ENCODE results near the gene BDP1.
"Not testable (repeated sequence)": the region's sequence is repeated elsewhere in the genome, so short reads cannot be mapped to it uniquely, and the experiment has no call there.

Gene BDP1, protein sequence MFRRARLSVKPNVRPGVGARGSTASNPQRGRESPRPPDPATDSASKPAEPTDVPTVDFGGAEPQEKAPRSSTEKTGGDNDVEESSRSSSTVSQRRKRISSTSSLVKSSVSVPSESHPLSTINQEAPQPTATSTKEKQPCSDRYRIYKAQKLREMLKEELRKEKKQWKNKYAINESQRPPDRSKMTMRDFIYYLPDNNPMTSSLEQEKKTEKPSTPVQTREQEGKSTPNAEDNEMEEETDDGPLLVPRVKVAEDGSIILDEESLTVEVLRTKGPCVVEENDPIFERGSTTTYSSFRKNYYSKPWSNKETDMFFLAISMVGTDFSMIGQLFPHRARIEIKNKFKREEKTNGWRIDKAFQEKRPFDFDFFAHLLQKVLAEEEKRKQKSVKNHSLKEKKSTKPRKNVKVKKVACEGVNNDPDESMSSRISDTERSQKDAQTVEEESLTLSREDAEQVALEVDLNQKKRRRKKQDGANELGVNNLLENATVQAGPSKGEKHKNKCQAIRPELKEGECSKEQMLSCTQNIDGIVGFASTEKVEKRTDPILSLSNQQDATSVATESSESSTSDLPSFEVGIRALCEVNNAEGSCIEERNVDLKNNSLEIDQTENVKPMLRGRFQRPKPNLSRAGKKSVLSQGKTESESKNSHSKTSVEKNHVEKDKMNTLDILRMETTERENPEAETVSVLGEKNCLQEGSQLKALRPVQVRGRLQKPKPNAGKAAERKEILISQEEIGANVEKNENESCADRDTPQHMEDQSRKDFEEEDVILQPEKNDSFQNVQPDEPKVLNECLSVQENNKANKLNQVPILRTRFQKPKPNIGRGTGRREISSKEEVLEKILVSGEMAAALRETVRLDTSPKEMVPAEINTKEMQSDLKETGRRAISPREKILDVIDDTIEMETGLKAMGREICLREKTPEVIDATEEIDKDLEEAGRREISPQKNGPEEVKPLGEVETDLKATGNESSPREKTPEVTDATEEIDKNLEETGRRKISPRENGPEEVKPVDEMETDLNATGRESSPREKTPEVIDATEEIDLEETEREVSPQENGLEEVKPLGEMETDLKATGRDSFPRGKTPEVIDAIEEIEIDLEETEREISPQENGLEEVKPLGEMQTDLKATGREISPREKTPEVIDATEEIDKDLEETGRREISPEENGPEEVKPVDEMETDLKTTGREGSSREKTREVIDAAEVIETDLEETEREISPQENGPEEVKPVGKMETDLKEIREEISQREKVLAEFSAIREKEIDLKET (N-terminal part only)

DNA sequence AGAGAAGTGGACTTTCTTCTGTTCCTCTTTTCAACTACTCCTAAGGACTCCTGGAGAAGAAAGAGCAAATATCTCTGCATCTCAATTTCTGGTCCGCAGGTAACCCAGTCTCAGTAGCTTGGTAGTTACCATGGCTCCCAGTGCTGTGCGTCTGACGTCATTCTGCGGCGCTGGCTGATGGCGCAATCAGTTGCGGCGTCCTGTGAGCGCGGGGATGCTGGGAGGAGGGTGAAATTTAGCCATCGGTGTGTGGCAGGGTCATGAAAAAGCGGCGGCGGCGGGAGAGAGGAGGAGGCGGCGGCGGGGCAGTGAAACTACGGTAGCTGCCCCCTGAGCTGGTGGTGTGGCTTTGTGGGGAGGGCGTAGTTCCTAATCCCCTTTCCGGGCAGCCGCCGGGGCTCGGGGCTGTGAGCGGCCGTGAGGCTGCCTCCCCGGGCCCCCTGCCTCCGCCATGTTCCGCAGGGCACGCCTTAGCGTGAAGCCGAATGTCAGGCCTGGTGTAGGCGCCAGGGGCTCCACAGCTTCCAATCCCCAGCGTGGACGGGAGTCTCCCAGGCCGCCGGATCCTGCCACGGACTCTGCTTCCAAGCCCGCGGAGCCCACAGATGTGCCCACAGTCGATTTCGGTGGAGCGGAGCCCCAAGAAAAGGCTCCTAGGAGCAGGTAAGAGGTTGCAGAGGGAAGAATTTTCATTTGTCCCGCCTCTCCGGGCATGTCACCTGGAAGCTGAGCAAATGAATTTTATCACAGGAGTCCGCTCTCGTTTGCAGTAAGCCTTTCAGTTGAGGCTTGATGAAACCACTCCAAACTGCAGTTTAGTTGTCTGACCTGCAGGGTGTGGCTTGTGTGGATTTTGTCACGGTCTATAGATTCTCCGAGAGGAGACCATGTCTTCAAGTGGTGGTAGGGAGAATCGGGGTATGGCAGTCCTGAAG, at the start of gene BDP1:
TSS of gene BDP1 (plus strand) at position 225 of the 935 bp plus-strand sequence. CDS start at position 452, 227 bp downstream.
- TF ChIP-seq POLR2A (IDR thresholded peaks at IDR 0.05; ENCODE audit: low read length) (peak; percentile 82), GATA1 (IDR thresholded peaks at IDR 0.05; ENCODE audit: low read depth, low read length) (no peak)
- DNase-seq: peak; percentile 95 to 97

GRCh38 chr5:71410088-71410487, 45.4 kb upstream of the BDP1 start:
- DNase-seq: not testable (repeated sequence)

DNA sequence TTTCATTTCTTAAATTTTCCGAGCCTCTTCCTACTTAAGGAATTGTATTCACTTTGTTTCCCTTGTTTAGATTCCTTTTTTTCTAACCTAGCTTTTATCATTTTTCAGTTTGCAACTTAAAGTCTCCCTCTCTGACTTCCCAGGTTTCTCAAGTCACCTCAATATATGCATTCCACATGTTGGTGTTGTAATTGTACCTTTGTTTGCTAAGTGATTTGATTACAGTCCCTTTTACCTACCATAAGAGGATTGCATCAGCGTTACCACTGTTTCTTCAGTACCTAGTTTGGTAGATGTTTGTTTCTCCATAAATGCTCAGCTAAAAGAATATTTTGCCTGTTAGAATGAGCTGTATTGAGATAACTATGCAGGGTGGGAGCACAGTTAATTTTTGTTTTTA, 39.8 kb upstream of the BDP1 start:
- DNase-seq: not testable (repeated sequence)

DNA sequence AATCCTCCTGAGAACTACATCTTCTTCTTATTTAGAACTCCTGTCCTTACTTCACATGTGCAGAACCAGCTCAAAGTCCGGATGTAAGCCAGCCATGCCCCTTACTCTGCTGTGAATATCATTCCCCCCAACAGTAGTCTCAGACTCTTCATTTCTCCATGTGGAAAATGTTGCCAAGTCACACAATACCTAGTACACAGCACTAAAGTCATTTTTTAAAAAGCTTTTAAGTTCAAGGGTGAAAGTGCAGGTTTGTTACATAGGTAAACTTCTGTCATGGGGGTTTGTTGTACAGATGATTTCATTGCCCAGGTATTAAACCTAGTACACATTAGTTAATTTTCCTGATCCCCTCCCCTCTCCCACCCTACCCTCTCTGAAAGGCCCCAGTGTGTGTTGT, 37.4 kb upstream of the BDP1 start:
- DNase-seq: not testable (repeated sequence)

DNA sequence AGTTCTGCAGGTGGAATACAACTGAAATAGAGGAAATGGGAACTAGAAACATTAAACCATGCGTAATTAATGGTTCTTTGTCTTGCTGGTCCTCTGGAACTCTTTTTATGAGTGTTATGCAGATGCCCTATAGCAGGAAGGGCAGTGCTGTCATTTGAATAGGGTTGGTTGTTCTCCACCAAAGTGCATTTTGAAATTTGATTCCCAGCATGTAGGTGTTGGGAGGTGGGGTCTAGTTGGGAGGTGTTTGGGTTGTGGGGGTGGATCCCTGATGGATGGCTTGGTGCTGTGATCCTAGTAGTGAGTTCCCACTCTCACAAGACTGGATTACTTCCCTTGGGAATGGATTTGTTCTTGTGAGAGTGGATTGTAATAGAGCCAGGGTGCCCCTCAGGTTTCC, 34.2 kb upstream of the BDP1 start:
- DNase-seq: not testable (repeated sequence)

- DNase-seq: not testable (repeated sequence)
These were observed 31.6 kb upstream of the BDP1 start for GRCh38 chr5:71423896-71424295.

- DNase-seq: not testable (repeated sequence)
These were observed 28.6 kb upstream of the BDP1 start for GRCh38 chr5:71426686-71427474.

DNA sequence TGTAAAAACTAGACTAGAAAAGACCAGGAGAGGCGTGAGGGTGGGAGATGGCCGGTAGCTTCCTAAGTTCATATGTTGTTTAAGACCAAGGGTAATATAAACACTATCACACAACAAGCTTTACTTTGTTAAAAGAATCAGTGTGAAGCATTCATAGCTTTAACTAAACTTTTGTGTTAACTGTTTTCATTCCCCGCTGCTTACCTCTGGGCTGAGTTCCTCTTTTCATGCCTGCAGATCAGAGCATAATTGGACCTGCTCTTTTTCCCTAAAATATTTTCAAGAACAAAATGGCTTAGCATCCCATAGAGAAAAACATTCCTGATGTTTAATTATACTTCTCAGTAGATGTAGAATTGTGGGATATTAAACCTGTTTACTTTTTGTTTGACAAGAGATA, 23.0 kb upstream of the BDP1 start:
- not testable (repeated sequence) for DNase-seq

- not testable (repeated sequence) for DNase-seq
These were observed 20.6 kb upstream of the BDP1 start for GRCh38 chr5:71434825-71435224.

- not testable (repeated sequence) for DNase-seq
These were observed 13.9 kb upstream of the BDP1 start for GRCh38 chr5:71441564-71441963.

- DNase-seq: not testable (repeated sequence)
These were observed 11.6 kb upstream of the BDP1 start for GRCh38 chr5:71443891-71444290.

DNA sequence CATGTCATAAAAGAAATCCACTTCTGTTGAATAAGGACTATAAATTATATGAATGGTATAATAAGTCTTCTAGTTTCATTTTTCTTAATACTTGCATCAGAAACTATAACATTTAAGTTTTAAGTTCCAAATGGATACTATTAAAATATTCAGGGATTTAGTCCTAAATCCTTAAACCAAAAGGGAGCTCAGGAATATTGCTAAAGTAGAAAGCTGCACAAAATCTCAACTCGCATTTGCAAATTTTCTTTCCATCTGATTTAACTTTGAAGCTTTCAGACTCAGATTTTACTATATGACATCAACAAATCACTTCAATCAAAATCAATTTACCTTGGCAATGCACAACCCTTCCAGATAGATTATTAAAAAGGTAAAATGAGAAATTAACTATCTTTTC, 10.4 kb upstream of the BDP1 start:
- not testable (repeated sequence) for DNase-seq

GRCh38 chr5:71445523-71446152, 9.8 kb upstream of the BDP1 start:
- DNase-seq: not testable (repeated sequence)

GRCh38 chr5:71446540-71447216, 8.8 kb upstream of the BDP1 start:
- DNase-seq: not testable (repeated sequence)

DNA sequence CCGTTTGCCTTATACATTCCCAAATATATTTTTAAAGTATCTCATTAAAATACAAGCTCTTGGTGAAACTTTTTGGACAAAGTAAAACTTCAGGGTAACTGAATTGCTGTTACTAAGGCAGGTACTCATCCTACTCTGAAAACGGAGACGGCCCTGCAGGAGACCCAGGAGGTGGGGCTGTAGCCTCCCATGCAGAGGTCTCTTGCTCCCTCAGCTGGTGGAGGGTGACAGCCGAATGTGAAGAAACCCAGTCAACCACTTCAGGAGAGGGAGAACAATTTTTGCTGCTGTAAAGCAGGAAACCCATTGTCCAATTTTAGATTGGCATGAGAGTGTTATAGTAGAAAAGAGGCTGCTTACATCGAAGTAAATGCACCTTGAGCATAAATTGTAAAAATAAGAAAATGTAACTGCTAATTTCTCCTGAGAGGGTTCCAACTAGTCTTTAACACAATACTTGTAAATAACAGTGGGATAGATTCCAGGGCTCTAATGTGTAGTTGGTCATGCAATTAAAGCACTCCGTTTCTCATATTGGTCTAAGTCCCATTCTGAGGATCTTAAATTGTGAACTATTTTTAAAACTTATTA, 8.1 kb upstream of the BDP1 start:
- peak; percentile 57 to 58 for DNase-seq

Data from erythroblast (primary cell).